Ovary (tissue), 9 donors: ENCODE results near the gene DIAPH3. TPM values are rescaled to one million over a fixed set of nuclear protein-coding genes. Genes with fewer than 3 reads are reported as not detected.

Experiments
- DNase-seq, 5 donors: peaks; one replicate each; pipeline ENCODE4 v3.0.0-alpha.2; 2019 to 2020
- H3K27ac ChIP-seq, 2 donors: fragments of 200-600 bp; one replicate each; pipeline versions ENCODE4 v1.5.1 to v1.8.0; 2019 to 2022
- H3K27me3 ChIP-seq: fragments of 200-600 bp; one replicate; pipeline ENCODE4 v1.8.0; 2022
- H3K36me3 ChIP-seq: fragments of 200-600 bp; sonication (generic); one replicate; pipeline ENCODE4 v1.5.1; 2019
- H3K4me1 ChIP-seq: one replicate; pipeline ENCODE4 v1.8.1; 2013; ENCODE audit warnings: mild to moderate bottlenecking, moderate library complexity; ENCODE audit not compliant: insufficient read depth
- H3K4me3 ChIP-seq: fragments of 200-600 bp; sonication (generic); one replicate; pipeline ENCODE4 v1.5.1; 2017
- H3K9me3 ChIP-seq, 2 donors: fragments of 200-600 bp in 1 of 2; sonication (generic) in 1 of 2; one replicate each; pipeline versions ENCODE4 v1.5.1 to v1.8.1; 2013 to 2019; ENCODE audit warnings: mild to moderate bottlenecking in 1 of 2, moderate library complexity in 1 of 2
- EP300 ChIP-seq: sonication (generic); formaldehyde crosslinking; IDR thresholded peaks from one replicate; pipeline ENCODE4 v1.6.1; 2017; ENCODE audit warnings: antibody characterized with exemption
- POLR2A ChIP-seq: fragments of 450-650 bp; IDR thresholded peaks from one replicate; pipeline ENCODE4 v1.6.1; 2017; ENCODE audit warnings: antibody characterized with exemption, mild to moderate bottlenecking, moderate library complexity
- WGBS, 3 donors: extraction: QIAGEN DNeasy Blood & Tissue Kit in 1 of 3; methylation state at CpG; one replicate each; pipeline versions ENCODE4 v1.1.5 to v1.1.7; 2013 to 2017; 5-methylcytosine and 5-hydroxymethylcytosine counted together
- intact Hi-C, 4 donors: fragments of 100-400 bp; cut with DNase I; formaldehyde crosslinking; loops; one replicate each; pipeline versions ENCODE4 v1.11.0 to v1.15.1; 2022 to 2023
- polyA plus RNA-seq, 2 donors: library from polyadenylated mRNA; stranded (reverse); fragments of 200-250 nt in 1 of 2; fragments of 350-450 nt in 1 of 2; fragmentation: Illumina TruSeq in 1 of 2; extraction: RNeasy Lipid Tissue Mini Kit (QIAGEN cat#74804) in 1 of 2; gene quantifications; one replicate each; pipeline ENCODE4 v1.2.3, GENCODE V29; 2013 to 2014
- total RNA-seq, 7 donors: library from RNA; depleted of rRNA in 2 of 7; stranded (reverse); fragments of >200 nt in 2 of 7; fragmentation: NEBNext Ultra II Directional in 3 of 7; extraction: Animal tissue kit (Norgen Biotek cat#: 25700) in 3 of 7; gene quantifications; one replicate each; pipeline versions ENCODE4 v1.1.0 to v1.2.4, GENCODE V29; 2016 to 2023
- TF ChIP-seq, protein P1 (sequence below), 3 donors: fragments of 450-650 bp in 2 of 3; fragments of 200-600 bp in 1 of 3; IDR thresholded peaks; one replicate each; pipeline versions ENCODE4 v1.5.1 to v1.8.0; 2016 to 2022; ENCODE audit warnings: antibody characterized with exemption in 3 of 3, mild to moderate bottlenecking in 1 of 3
- donor health status: DM: no; HTN: no; CAD: no; lungs with moderate emphysema.
- donor health status: DM: no; HTN: no; CAD: no.
- donor health status: Bipolar disorder and iron deficiency.
- donor health status: DM: yes; HTN: yes; CAD: no.
- donor health status: DM: no; HTN: no; CAD: no.
- donor health status: DM: yes; HTN: yes; CAD: no.

Gene DIAPH3
- total and polyA plus RNA-seq, 9 donors: 0.13 to 2.6 (median 0.40) TPM; not detected in 1

DNA sequence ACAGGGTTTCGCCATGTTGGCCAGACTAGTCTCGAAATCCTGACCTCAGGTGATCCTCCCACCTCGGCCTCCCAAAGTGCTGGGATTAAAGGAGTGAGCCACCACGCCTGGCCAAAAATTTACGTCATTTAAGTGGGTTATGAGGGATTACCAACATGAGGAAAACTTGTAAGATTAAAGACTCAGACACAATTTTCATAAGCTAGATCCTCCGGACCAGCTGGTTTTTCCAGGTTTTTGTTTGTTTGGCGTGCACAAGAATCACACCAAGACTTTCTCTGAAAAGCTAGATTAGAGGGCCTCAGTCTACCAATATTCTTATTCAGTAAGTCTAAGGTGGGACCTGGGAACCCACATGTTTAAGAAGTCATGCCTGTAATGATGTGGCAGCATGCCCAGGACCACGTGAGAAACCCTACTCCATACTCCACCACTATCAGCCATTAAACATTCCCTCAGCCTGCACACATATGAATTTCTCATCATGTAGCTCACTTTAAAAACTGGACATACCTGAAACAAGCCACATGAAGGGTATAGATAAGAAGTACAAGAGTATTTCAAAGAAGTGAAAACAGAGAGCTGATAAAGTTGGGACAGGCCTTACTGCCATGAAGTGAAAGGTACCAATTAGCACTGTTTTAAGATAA, 25.7 kb downstream of the DIAPH3 start:
- 89 to 96% (median 93%) methylated on average over 8 of the region's 8 CpGs for WGBS, 3 donors
- Histone ChIP-seq H3K27me3 (no peaks in the 10 kb centered on the region), H3K4me3 (no peak overlapping the region), H3K4me1 (no peaks in the 10 kb centered on the region), H3K9me3 (no peaks in the 10 kb centered on the region), H3K27ac (no peak overlapping the region), H3K36me3 (no peaks in the 10 kb centered on the region)
- DNase-seq: no peak
- TF ChIP-seq POLR2A (no peak), EP300 (no peak)
- TF ChIP-seq, protein P1, sequence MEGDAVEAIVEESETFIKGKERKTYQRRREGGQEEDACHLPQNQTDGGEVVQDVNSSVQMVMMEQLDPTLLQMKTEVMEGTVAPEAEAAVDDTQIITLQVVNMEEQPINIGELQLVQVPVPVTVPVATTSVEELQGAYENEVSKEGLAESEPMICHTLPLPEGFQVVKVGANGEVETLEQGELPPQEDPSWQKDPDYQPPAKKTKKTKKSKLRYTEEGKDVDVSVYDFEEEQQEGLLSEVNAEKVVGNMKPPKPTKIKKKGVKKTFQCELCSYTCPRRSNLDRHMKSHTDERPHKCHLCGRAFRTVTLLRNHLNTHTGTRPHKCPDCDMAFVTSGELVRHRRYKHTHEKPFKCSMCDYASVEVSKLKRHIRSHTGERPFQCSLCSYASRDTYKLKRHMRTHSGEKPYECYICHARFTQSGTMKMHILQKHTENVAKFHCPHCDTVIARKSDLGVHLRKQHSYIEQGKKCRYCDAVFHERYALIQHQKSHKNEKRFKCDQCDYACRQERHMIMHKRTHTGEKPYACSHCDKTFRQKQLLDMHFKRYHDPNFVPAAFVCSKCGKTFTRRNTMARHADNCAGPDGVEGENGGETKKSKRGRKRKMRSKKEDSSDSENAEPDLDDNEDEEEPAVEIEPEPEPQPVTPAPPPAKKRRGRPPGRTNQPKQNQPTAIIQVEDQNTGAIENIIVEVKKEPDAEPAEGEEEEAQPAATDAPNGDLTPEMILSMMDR (IDR thresholded peaks at IDR 0.05): no peak
- intact Hi-C loops: no loop called here

DNA sequence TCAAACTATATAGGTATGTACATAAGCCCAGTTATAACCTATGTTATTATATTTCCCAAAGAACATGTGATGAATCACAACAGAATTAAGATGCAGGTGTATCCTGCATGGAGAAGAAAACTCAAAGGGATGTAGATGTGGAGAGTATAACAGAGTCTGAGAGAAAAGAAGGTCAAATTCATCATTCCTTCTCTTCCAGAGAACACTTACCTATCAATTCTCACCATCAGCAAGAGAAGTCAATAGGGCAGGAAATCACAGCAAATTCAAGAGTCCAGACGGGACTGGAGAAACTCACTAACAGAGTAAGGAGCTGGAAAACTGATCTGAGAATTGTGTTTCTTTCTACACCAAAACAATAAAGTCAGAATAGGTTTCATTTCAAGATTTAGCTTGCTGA, 28.4 kb downstream of the DIAPH3 start:
- H3K27ac ChIP-seq: no peak overlapping the region
- TF ChIP-seq POLR2A (no peak), EP300 (no peak)
- TF ChIP-seq, protein P1 (IDR thresholded peaks at IDR 0.05): no peak
- no peaks in the 10 kb centered on the region for H3K27me3 ChIP-seq
- no peak for DNase-seq
- no peaks in the 10 kb centered on the region for H3K4me1 ChIP-seq
- no peaks in the 10 kb centered on the region for H3K36me3 ChIP-seq
- H3K9me3 ChIP-seq: no peaks in the 10 kb centered on the region
- no peak overlapping the region for H3K4me3 ChIP-seq
- intact Hi-C loops: no loop called here
- WGBS, 3 donors: 10 to 29% (median 26%) methylated on average over 1 of the region's 1 CpG

DNA sequence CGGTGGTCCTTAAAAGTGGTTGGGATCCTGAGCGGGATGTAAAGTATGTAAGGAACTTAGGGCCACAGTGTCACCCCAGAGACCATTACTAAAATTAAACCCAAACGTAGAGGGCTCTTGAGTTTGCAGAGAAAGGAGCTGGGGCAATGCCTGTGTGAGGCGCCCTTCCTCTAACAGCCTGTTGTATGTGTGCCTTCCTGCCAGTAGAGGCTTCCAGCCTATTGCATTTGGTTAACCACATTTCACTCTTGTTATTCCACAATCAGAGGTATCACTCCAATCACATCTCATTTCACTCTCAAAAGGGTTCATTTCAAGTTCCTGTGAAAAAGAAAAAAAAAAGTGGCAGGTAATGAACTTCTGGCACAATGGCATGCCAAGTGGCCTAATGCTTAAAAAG, 29.4 kb downstream of the DIAPH3 start:
- no peaks in the 10 kb centered on the region for H3K4me1 ChIP-seq
- H3K27me3 ChIP-seq: no peaks in the 10 kb centered on the region
- no peak for TF ChIP-seq POLR2A
- no peak for TF ChIP-seq EP300
- TF ChIP-seq, protein P1 (IDR thresholded peaks at IDR 0.05): no peak
- H3K4me3 ChIP-seq: no peak overlapping the region
- no peaks in the 10 kb centered on the region for H3K9me3 ChIP-seq
- no peak overlapping the region for H3K27ac ChIP-seq
- WGBS, 3 donors: 86 to 92% (median 88%) methylated on average over 4 of the region's 4 CpGs
- H3K36me3 ChIP-seq: no peaks in the 10 kb centered on the region
- no peak for DNase-seq
- intact Hi-C loops: no loop called here

DNA sequence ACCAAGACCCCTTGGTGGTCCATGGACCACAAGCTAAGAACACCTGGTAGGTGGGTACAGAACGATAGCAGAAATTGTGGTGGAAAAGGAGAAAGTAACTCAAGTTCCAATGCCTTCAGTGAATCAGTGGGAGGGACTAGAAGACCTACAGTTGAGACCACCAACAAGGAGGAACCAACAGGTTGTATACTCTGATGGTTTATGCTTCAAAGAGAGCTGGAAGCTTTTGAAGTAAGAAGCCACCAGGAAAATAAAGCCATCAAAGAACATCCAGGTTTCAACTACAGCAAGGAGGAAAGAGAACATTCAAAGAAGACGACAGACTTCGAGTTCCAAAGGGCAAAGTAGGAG, 42.4 kb downstream of the DIAPH3 start:
- intact Hi-C loops: no loop called here
- 92 to 93% (median 92%) methylated on average over 3 of the region's 3 CpGs for WGBS, 3 donors
- Histone ChIP-seq H3K4me1 (no peaks in the 10 kb centered on the region), H3K27me3 (no peaks in the 10 kb centered on the region), H3K27ac (no peak overlapping the region), H3K9me3 (no peaks in the 10 kb centered on the region), H3K36me3 (no peaks in the 10 kb centered on the region), H3K4me3 (no peak overlapping the region)
- no peak for DNase-seq
- TF ChIP-seq POLR2A (no peak), EP300 (no peak)
- TF ChIP-seq, protein P1 (IDR thresholded peaks at IDR 0.05): no peak
